ENCODE results near the gene MAP3K2. TPM values are rescaled to one million over a fixed set of nuclear protein-coding genes. Genes with fewer than 3 reads are reported as not detected.

MAP3K2 gene
- total RNA-seq, 4 donors from 2014 or later, result 29.4 to 37.4 (median 31.3) TPM

DNA sequence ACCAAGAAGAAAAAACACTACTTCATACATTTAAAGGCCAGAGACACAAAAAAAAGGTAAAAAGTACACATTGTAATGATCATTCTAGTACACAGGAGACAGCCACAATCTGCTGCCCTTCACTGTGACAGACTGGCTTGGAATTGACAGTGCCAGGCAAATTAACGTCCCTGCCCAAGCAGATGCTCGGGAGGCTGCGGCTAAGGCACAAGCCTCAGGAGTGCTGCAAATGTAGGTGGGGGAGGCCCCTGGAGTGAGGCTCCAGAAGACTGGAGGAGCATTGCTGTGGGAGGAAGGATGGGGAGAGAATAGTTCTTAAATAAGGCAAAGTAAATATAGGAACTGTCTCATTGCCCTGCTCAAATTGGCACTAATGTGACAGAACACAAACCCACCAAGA lies 112.4 kb downstream of the MAP3K2 start:
- no peak for DNase-seq

DNA sequence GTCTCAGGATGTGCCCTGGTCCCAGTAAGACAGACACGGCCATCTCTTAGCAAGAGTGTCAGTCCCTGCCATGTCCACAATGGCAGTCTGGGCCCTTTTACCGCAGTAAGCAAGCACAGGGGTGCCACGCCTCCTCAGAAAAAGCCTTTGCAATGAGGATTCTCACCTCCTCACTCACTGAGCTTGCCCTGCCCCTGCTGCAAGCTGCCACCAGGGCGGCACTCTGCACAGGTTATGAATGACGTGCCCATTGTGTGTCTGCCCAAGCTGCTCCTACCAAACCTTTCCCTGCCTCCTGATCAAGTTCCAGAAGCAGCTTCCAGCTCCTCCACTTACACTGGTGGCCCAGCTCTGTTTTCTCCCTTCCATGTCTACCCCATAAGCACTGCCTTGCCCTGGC lies 117.1 kb downstream of the MAP3K2 start:
- Histone ChIP-seq H3K36me3 (peaks cover 13 to 93% (median 48%) of the 10 kb centered on the region in 3 donors), H3K4me3 (no peak overlapping the region), H3K9me3 (no peaks in the 10 kb centered on the region), H3K27me3 (no peaks in the 10 kb centered on the region), H3K27ac (no peak overlapping the region), H3K4me1 (no peaks in the 10 kb centered on the region)
- intact Hi-C loops (cut with DNase I), result no loop called here
- DNase-seq, result no peak
- TF ChIP-seq, protein P1, sequence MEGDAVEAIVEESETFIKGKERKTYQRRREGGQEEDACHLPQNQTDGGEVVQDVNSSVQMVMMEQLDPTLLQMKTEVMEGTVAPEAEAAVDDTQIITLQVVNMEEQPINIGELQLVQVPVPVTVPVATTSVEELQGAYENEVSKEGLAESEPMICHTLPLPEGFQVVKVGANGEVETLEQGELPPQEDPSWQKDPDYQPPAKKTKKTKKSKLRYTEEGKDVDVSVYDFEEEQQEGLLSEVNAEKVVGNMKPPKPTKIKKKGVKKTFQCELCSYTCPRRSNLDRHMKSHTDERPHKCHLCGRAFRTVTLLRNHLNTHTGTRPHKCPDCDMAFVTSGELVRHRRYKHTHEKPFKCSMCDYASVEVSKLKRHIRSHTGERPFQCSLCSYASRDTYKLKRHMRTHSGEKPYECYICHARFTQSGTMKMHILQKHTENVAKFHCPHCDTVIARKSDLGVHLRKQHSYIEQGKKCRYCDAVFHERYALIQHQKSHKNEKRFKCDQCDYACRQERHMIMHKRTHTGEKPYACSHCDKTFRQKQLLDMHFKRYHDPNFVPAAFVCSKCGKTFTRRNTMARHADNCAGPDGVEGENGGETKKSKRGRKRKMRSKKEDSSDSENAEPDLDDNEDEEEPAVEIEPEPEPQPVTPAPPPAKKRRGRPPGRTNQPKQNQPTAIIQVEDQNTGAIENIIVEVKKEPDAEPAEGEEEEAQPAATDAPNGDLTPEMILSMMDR (IDR thresholded peaks at IDR 0.05), result peak in 1 of 6 experiments; percentile 15
- no peak for TF ChIP-seq POLR2A (IDR thresholded peaks at IDR 0.05)
- WGBS, 2 donors, result 90 to 100% methylated on average over 2 to 5 of the region's 5 CpGs

More for the DNA sequence above, 112.4 kb downstream of the MAP3K2 start:
- Histone ChIP-seq H3K4me3 (no peak overlapping the region), H3K27me3 (no peaks in the 10 kb centered on the region), H3K4me1 (peaks cover 0 to 6% (median 0%) of the 10 kb centered on the region in 3 donors), H3K36me3 (peaks cover 21 to 100% (median 44%) of the 10 kb centered on the region in 3 donors), H3K27ac (no peak overlapping the region), H3K9me3 (no peaks in the 10 kb centered on the region)
- no peak for TF ChIP-seq POLR2A (IDR thresholded peaks at IDR 0.05)
- TF ChIP-seq, protein P1 (IDR thresholded peaks at IDR 0.05), result no peak
- 91 to 95% methylated on average over 3 of the region's 3 CpGs for WGBS, 2 donors
- intact Hi-C loops (cut with DNase I), result no loop called here

DNA sequence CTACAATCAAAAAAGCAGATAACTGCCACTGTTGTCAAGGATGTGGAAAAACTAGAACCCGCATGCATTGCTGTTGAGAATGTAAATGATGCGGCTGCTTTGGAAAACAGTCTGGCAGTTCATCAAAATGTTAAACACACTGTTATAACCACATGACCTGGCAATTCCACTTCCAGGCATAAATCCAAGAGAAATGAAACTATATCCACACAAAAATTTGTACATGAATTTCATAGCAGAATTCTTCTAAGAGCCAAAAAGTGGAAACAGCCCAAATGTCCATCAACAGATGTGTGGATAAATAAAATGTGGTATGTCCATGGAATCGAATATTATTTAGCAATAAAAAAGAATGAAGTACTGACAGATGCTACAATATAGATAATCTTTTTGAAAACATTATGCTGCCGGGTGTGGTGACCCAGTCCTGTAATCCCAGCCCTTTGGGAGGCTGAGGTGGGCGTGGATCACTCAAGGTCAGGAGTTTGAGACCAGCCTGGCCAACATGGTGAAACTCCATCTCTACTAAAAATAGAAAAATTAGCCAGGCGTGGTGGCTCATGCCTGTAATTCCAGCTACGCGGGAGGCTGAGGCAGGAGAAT lies 125.9 kb downstream of the MAP3K2 start:
- intact Hi-C loops (cut with DNase I), result no loop called here

DNA sequence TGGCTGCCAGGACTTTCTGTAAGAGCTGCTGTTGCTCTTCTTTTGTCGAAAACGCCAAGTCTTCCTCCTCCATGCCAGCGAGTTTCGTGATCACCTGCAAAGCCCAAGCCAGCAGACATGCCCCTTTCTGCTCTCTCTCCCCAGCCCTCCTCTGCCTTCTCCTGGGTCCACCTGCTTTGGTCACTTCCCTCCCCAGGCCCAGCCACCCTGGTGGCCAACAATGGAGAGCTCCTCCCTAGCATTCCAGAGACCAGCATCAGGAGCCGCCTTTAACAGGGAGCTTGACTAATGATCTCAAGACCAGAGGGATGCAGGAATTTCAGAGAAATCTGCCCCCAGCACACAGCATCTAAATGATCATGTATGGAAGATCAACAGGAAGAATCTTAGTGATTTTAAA lies 128.4 kb downstream of the MAP3K2 start:
- Histone ChIP-seq H3K27me3 (no peaks in the 10 kb centered on the region), H3K4me3 (no peak overlapping the region), H3K36me3 (peaks cover 7 to 83% (median 10%) of the 10 kb centered on the region in 3 donors), H3K27ac (no peak overlapping the region), H3K4me1 (no peaks in the 10 kb centered on the region), H3K9me3 (no peaks in the 10 kb centered on the region)
- no peak for DNase-seq
- no peak for TF ChIP-seq POLR2A (IDR thresholded peaks at IDR 0.05)
- TF ChIP-seq, protein P1 (IDR thresholded peaks at IDR 0.05), result no peak
- intact Hi-C loops (cut with DNase I), result no loop called here
- 86% methylated on average over 5 of the region's 5 CpGs; no CpG with 5 or more reads in 1 of the 2 donors for WGBS, 2 donors

More for the DNA sequence above, 125.9 kb downstream of the MAP3K2 start:
- TF ChIP-seq, protein P1 (IDR thresholded peaks at IDR 0.05), result no peak
- TF ChIP-seq POLR2A (IDR thresholded peaks at IDR 0.05), result no peak
- Histone ChIP-seq H3K4me1 (no peaks in the 10 kb centered on the region), H3K9me3 (no peaks in the 10 kb centered on the region), H3K27me3 (no peaks in the 10 kb centered on the region), H3K27ac (no peak overlapping the region), H3K4me3 (no peak overlapping the region), H3K36me3 (peaks cover 7 to 75% (median 10%) of the 10 kb centered on the region in 3 donors)
- WGBS, 2 donors, result 80 to 84% methylated on average over 8 of the region's 8 CpGs
- no peak for DNase-seq

DNA sequence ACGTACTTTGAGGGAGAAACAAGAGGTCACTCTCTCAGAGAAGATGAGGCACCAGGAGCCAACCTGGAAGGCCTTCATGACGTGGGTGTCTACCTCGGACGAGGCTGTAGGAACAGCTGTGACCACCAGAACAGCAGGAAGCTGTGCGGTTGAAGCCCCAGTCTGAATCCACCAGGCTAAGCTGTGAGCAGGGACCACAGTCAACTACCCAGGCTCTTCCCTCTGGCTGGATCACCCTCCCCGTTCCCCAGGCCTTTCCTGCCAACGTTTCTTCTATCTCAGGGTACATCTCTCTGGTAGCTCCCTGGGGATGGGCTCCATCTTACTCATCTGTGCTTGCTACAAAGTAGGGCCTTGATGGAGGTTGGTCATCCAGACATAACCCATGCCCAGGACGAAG lies 130.9 kb downstream of the MAP3K2 start:
- no peak overlapping the region for H3K27ac ChIP-seq
- peaks cover 7 to 63% (median 10%) of the 10 kb centered on the region in 3 donors for H3K36me3 ChIP-seq
- TF ChIP-seq, protein P1 (IDR thresholded peaks at IDR 0.05), result no peak
- no peak for TF ChIP-seq POLR2A (IDR thresholded peaks at IDR 0.05)
- no peaks in the 10 kb centered on the region for H3K27me3 ChIP-seq
- DNase-seq, result no peak
- no peaks in the 10 kb centered on the region for H3K9me3 ChIP-seq
- 73 to 85% methylated on average over 8 of the region's 8 CpGs for WGBS, 2 donors
- no peaks in the 10 kb centered on the region for H3K4me1 ChIP-seq
- no peak overlapping the region for H3K4me3 ChIP-seq
- intact Hi-C loops (cut with DNase I), result no loop called here

All from esophagus squamous epithelium (tissue), 5 donors.